Erythroblast (primary cell): ENCODE data around the gene HSPA12A.

Experiments
- GATA1 ChIP-seq: IDR thresholded peaks from 2 replicates; pipeline ENCODE4 v1.6.1; 2011; ENCODE audit warnings: low read depth, mild to moderate bottlenecking, control low read depth, low read length, moderate library complexity
- POLR2A ChIP-seq: IDR thresholded peaks from 2 replicates; pipeline ENCODE4 v1.6.1; 2011; ENCODE audit warnings: mild to moderate bottlenecking, low read length

DNA sequence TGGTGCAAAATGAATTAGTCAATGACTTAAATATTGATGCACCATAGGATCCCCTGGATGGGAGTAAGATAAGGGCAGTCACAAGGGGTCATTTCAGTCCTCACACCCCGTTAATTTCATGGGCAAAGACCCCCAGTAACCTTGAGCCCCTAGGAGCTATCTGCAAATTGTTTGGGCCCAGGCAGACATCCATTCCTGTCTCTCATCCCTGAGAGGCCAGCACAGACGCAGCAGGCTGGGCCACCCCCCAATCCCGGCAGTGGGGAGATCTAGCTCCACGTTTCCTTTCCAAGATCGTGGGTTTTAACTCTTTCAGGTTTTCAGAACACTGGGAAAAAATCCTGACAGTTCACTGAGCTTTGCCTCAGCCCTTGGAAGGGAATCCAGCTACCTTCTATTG, 81.5 kb downstream of the HSPA12A start:
- TF ChIP-seq POLR2A (no peak), GATA1 (no peak)
